Activated naive CD8-positive, alpha-beta T cell treated with anti-CD3 and anti-CD28 coated beads for 36 hours (primary cell): ENCODE results near the gene NR2C2. TPM values are rescaled to one million over a fixed set of nuclear protein-coding genes. Genes with fewer than 3 reads are reported as not detected.

Source experiments
- DNase-seq: peaks from one replicate; pipeline ENCODE4 v3.0.0; 2021
- H3K27ac Mint-ChIP-seq: one replicate; pipeline ENCODE4 v1.8.0; 2022; ENCODE audit warnings: mild to moderate bottlenecking, moderate library complexity, mixed read lengths
- H3K27me3 Mint-ChIP-seq: one replicate; pipeline ENCODE4 v1.8.0; 2022; ENCODE audit warnings: mild to moderate bottlenecking, mixed read lengths
- H3K36me3 Mint-ChIP-seq: one replicate; pipeline ENCODE4 v1.8.0; 2021; ENCODE audit warnings: mild to moderate bottlenecking, mixed read lengths
- H3K4me1 Mint-ChIP-seq: one replicate; pipeline ENCODE4 v1.8.0; 2021; ENCODE audit warnings: mixed read lengths
- H3K4me3 Mint-ChIP-seq: one replicate; pipeline ENCODE4 v1.8.0; 2022; ENCODE audit warnings: mild to moderate bottlenecking, moderate library complexity, mixed read lengths
- H3K9me3 Mint-ChIP-seq: one replicate; pipeline ENCODE4 v1.8.0; 2022; ENCODE audit warnings: mixed read lengths
- total RNA-seq, 2 experiments: library from RNA; stranded (reverse); gene quantifications; one replicate each; pipeline ENCODE4 v1.2.3, GENCODE V29; 2021

The NR2C2 gene
- total RNA-seq, 2 experiments from 2014 or later: 39.1 to 43.1 TPM

- DNase-seq: no peak
- no peak overlapping the region for H3K4me3 Mint-ChIP-seq
- H3K36me3 Mint-ChIP-seq: no peaks in the 10 kb centered on the region
- no peaks in the 10 kb centered on the region for H3K27me3 Mint-ChIP-seq
- no peaks in the 10 kb centered on the region for H3K4me1 Mint-ChIP-seq
- H3K27ac Mint-ChIP-seq: no peak overlapping the region
- no peaks in the 10 kb centered on the region for H3K9me3 Mint-ChIP-seq
These were observed 33.2 kb upstream of the NR2C2 start for GRCh38 chr3:14913926-14914778.

- H3K27me3 Mint-ChIP-seq: no peaks in the 10 kb centered on the region
- no peaks in the 10 kb centered on the region for H3K9me3 Mint-ChIP-seq
- no peaks in the 10 kb centered on the region for H3K4me1 Mint-ChIP-seq
- H3K36me3 Mint-ChIP-seq: no peaks in the 10 kb centered on the region
- DNase-seq: no peak
- H3K4me3 Mint-ChIP-seq: no peak overlapping the region
- H3K27ac Mint-ChIP-seq: no peak overlapping the region
These were observed 32.6 kb upstream of the NR2C2 start for GRCh38 chr3:14914779-14915117.

DNA sequence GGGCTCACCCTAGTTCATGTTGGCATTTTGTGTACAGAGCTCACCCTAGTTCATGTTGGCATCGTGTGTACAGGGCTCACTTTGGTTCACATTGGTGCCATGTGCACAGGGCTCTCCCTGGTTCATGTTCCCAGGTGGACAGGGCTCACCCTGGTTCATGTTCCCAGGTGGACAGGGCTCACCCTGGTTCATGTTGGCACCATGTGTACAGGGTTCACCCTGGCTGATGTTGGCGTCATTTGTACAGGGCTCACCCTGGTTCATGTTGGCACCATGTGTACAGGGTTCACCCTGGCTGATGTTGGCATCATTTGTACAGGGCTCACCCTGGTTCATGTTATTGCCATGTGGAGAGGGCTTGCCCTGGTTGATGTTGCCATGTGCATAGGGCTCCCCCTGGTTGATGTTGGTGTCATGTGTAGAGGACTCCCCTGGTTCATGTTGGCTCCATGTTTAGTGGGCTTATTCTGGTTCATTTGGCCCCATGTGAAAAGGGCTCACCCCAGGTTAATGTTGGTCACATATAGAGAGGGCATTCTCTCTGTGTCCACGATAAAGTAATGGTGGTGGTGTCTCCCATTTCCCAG, 31.7 kb upstream of the NR2C2 start:
- Mint-ChIP-seq H3K27ac (no peak overlapping the region), H3K4me1 (no peaks in the 10 kb centered on the region), H3K27me3 (no peaks in the 10 kb centered on the region), H3K9me3 (no peaks in the 10 kb centered on the region), H3K36me3 (no peaks in the 10 kb centered on the region), H3K4me3 (no peak overlapping the region)
- no peak for DNase-seq

- no peak overlapping the region for H3K4me3 Mint-ChIP-seq
- H3K4me1 Mint-ChIP-seq: no peaks in the 10 kb centered on the region
- no peaks in the 10 kb centered on the region for H3K27me3 Mint-ChIP-seq
- no peak overlapping the region for H3K27ac Mint-ChIP-seq
- H3K36me3 Mint-ChIP-seq: no peaks in the 10 kb centered on the region
- no peak for DNase-seq
- no peaks in the 10 kb centered on the region for H3K9me3 Mint-ChIP-seq
These were observed 29.0 kb upstream of the NR2C2 start for GRCh38 chr3:14918356-14918860.

DNA sequence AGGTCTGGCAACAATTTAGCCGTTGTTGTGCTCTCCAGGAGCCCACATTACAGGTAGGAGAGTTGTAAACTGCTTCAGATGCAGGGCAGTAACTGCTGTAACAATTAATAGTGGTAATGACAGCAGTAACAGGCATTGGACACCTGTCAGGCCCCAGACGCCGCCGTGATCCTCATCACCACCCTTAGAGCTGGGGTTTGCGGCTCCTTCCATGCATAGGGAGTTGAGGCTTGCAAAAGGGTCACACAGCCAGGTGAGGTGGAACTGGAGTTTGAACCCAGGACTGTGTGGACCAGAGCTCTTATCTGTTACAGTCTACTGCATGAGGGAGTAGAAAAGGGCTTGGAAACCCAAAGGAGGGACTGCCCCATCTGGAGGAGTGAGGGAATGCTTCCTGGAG, 26.8 kb upstream of the NR2C2 start:
- DNase-seq: no peak
- no peaks in the 10 kb centered on the region for H3K27me3 Mint-ChIP-seq
- no peaks in the 10 kb centered on the region for H3K9me3 Mint-ChIP-seq
- no peaks in the 10 kb centered on the region for H3K4me1 Mint-ChIP-seq
- H3K4me3 Mint-ChIP-seq: no peak overlapping the region
- no peaks in the 10 kb centered on the region for H3K36me3 Mint-ChIP-seq
- H3K27ac Mint-ChIP-seq: no peak overlapping the region

GRCh38 chr3:14921034-14921616, 26.3 kb upstream of the NR2C2 start:
- H3K9me3 Mint-ChIP-seq: no peaks in the 10 kb centered on the region
- H3K4me1 Mint-ChIP-seq: no peaks in the 10 kb centered on the region
- no peak overlapping the region for H3K27ac Mint-ChIP-seq
- H3K27me3 Mint-ChIP-seq: no peaks in the 10 kb centered on the region
- H3K36me3 Mint-ChIP-seq: no peaks in the 10 kb centered on the region
- peak; percentile 75 for DNase-seq
- H3K4me3 Mint-ChIP-seq: no peak overlapping the region

DNA sequence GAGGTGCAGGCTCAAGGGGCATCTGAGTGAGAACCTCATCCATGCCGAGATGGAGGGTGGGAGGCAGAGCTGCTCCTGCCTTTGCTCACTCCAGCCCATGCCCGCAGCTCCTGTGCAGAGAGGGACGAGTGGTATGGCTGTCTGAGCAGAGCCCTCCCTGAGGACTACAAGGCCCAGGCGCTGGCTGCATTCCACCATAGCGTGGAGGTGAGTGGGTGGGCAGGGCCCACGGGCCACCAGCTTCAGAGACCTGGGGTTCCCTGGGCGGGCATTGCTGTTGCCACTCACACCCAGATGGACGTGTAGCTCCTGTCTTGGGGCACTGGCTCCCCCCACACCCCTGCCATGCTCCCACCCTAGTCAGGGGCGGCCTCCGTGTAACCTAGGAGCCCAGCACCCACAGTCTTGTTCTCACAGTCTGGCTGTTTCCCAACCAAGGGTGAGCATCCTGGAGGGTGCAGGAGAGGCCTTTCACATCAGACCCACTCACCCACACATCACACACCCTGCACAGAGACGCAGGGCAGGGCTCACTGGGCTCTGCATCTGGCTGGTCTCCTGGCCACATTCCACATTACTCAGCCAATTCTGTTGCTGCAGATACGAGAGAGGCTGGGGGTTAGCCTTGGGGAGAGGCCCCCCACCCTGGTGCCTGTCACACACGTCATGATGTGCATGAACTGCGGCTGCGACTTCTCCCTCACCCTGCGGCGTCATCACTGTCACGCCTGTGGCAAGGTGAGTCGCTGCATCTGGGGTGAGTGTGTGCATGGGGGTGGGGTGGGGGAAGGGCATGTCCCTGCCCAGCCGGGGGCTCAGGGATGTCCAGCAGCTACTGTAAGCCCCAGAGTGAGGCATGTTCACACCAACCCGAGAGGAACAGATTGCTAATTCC, 25.3 kb upstream of the NR2C2 start:
- no peak overlapping the region for H3K27ac Mint-ChIP-seq
- no peaks in the 10 kb centered on the region for H3K9me3 Mint-ChIP-seq
- no peaks in the 10 kb centered on the region for H3K4me1 Mint-ChIP-seq
- H3K27me3 Mint-ChIP-seq: no peaks in the 10 kb centered on the region
- DNase-seq: no peak
- no peaks in the 10 kb centered on the region for H3K36me3 Mint-ChIP-seq
- H3K4me3 Mint-ChIP-seq: no peak overlapping the region

GRCh38 chr3:14922863-14923262, 24.5 kb upstream of the NR2C2 start:
- H3K36me3 Mint-ChIP-seq: no peaks in the 10 kb centered on the region
- H3K9me3 Mint-ChIP-seq: no peaks in the 10 kb centered on the region
- DNase-seq: no peak
- no peaks in the 10 kb centered on the region for H3K27me3 Mint-ChIP-seq
- H3K4me1 Mint-ChIP-seq: no peaks in the 10 kb centered on the region
- no peak overlapping the region for H3K4me3 Mint-ChIP-seq
- no peak overlapping the region for H3K27ac Mint-ChIP-seq

DNA sequence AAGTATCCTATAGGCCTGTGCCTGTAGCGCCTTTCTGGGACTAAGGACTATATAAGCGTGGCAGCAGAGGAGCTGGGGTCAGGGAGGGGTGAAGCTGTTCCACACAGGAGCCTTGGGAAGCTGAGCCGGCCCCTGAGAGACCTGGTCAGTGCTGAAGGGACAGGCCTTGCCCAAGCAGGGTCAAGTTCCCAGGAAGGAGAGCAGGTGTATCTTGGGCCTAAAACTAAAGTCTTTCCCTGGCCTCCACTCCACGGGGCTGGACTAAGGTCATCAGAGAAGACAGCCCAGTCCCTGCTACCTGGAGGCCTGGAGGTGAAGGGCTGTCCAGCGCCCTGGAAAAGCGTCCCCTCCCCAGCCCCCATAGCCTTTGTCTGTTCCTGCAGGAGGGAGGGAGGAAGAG, 23.9 kb upstream of the NR2C2 start:
- Mint-ChIP-seq H3K4me3 (no peak overlapping the region), H3K9me3 (no peaks in the 10 kb centered on the region), H3K36me3 (no peaks in the 10 kb centered on the region), H3K27me3 (no peaks in the 10 kb centered on the region), H3K4me1 (no peaks in the 10 kb centered on the region), H3K27ac (no peak overlapping the region)
- no peak for DNase-seq

DNA sequence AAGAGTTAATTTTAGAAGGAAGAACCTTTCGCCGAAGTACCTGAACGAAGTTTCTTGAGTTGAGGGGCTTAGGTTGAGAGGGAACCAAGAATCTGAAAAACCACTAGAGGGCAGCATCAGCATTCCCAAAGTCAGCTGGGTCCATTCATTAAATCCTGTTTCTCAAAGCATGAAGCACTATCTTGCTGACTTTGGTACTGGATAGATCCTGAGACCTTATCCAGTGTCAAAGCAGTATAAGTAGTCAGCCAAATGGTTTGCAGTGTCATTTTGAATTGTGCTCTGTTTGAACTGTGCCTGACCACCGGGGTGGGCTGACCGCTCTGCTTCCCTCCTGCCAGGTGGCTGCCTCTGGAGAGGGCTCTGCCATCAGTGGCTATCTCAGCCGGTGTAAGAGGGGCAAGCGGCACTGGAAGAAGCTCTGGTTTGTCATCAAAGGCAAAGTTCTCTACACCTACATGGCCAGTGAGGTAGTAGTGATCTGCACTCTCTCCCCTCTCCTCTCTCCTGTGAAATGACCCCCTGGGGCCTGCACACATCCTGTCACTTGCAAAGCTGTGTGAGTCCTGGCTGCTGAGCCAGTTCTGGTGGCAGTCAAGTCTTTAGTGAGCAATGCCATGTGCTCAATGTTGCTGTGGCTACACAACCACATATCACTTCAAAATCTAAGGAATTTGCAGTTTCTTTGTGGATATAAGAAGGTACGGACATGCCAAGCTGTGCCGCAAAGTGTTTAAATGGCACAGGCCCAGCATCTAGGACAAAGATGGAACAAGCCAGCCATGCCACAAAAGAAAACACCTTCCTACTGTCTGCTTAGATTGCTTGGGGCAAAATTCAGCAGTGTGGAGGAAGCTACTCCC, 21.4 kb upstream of the NR2C2 start:
- Mint-ChIP-seq H3K4me3 (no peak overlapping the region), H3K27ac (no peak overlapping the region), H3K4me1 (no peaks in the 10 kb centered on the region), H3K36me3 (no peaks in the 10 kb centered on the region), H3K9me3 (no peaks in the 10 kb centered on the region), H3K27me3 (no peaks in the 10 kb centered on the region)
- DNase-seq: no peak

DNA sequence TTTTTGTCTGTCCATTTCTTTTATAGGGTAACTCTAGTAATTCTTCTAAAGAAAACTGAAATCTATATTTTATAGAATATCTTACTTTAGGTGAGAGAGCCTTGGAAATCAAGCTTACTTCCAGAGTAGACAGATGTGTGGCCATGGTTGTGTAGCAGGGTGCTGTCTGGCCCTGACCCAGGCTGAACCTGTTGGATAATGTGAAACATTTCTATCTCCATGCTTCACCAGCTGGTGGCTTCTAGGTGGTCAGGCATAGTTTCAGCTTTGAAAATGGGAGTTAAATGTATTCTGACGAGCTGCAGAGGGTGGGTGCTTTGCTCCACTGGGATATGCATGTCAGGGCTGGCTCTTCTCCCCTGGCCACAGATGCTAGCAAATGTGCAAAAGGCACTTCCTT, 20.8 kb upstream of the NR2C2 start:
- no peaks in the 10 kb centered on the region for H3K4me1 Mint-ChIP-seq
- no peaks in the 10 kb centered on the region for H3K36me3 Mint-ChIP-seq
- H3K27ac Mint-ChIP-seq: no peak overlapping the region
- no peaks in the 10 kb centered on the region for H3K9me3 Mint-ChIP-seq
- no peak overlapping the region for H3K4me3 Mint-ChIP-seq
- DNase-seq: no peak
- no peaks in the 10 kb centered on the region for H3K27me3 Mint-ChIP-seq

DNA sequence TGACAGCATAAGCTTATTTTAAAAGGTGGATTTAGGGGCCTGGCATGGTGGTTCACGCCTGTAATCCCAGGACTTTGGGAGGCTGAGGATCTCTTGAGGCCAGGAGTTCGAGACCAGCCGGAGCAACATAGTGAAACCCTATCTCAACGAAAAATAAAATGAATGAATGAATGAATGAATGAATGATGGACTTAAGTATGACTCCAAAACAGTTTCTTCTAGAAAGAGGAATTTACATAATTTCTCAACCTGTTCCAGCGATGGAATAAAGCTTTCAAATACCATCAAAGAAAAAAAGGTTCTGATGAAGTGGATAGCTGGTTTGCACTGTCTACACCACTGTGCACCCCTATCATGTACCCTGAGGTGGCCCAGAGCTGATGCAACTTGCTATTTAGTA, 20.1 kb upstream of the NR2C2 start:
- DNase-seq: no peak
- Mint-ChIP-seq H3K36me3 (no peaks in the 10 kb centered on the region), H3K27me3 (no peaks in the 10 kb centered on the region), H3K4me3 (no peak overlapping the region), H3K4me1 (no peaks in the 10 kb centered on the region), H3K9me3 (no peaks in the 10 kb centered on the region), H3K27ac (no peak overlapping the region)

GRCh38 chr3:14929310-14930074, 17.9 kb upstream of the NR2C2 start:
- H3K9me3 Mint-ChIP-seq: no peaks in the 10 kb centered on the region
- DNase-seq: no peak
- H3K4me3 Mint-ChIP-seq: no peak overlapping the region
- H3K27ac Mint-ChIP-seq: no peak overlapping the region
- no peaks in the 10 kb centered on the region for H3K27me3 Mint-ChIP-seq
- no peaks in the 10 kb centered on the region for H3K4me1 Mint-ChIP-seq
- H3K36me3 Mint-ChIP-seq: no peaks in the 10 kb centered on the region
